Suprapubic skin (tissue), 4 donors: ENCODE measurements around the gene MRM3.

Source experiments
- EP300 ChIP-seq: sonication (generic); formaldehyde crosslinking; IDR thresholded peaks from one replicate; pipeline ENCODE4 v1.6.1; 2017; ENCODE audit warnings: antibody characterized with exemption
- POLR2A ChIP-seq, 2 donors: fragments of 450-650 bp; IDR thresholded peaks; one replicate each; pipeline ENCODE4 v1.6.1; 2017; ENCODE audit warnings: antibody characterized with exemption in 2 of 2, mild to moderate bottlenecking in 2 of 2, moderate library complexity in 2 of 2
- POLR2AphosphoS5 ChIP-seq, 3 donors: sonication (generic); formaldehyde crosslinking; IDR thresholded peaks; one replicate each; pipeline ENCODE4 v1.6.1; 2017; ENCODE audit warnings: antibody characterized with exemption in 3 of 3
- TF ChIP-seq, protein P1 (sequence below), 2 donors: fragments of 200-600 bp in 1 of 2; fragments of 450-650 bp in 1 of 2; sonication (generic) in 1 of 2; IDR thresholded peaks; one replicate each; pipeline ENCODE4 v1.5.1; 2016 to 2019; ENCODE audit warnings: antibody characterized with exemption in 2 of 2, mild to moderate bottlenecking in 1 of 2, moderate library complexity in 1 of 2

DNA sequence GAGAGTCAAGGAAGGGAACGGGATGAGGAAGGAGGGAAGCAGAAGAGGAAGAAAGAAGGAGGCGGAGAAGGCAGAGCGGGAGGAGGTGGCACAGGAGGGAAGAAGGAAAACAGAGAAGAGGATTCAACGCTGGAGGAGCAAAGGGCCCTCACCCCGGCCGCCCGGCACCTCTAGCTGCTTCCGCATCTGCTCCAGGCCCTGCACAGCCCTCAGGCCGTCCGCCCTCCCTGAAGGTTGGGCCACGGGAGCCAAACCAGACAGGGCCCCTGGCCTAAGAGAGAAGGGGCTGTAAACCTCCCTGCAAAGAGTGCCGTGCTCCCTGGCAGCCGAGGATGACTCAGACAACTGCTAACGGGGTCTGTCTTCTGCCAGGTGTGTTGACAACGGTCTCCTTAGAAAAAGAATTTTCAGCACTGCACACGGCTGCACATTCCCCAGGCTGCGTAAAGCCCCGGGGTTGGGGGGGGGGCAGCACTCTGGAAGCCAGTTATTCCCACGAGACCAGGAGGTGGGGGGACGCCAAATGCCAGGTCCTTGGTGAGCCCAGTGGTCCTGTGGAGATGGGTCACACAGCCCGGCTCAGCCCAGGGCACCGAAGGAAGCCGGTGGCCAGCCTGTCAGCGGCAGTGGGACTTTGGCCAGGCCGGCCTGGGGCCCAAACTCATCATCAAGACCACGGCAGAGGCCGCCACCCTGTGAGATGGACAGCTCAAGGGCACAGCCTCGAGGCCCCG lies 29.1 kb downstream of the MRM3 start:
- TF ChIP-seq, protein P1, sequence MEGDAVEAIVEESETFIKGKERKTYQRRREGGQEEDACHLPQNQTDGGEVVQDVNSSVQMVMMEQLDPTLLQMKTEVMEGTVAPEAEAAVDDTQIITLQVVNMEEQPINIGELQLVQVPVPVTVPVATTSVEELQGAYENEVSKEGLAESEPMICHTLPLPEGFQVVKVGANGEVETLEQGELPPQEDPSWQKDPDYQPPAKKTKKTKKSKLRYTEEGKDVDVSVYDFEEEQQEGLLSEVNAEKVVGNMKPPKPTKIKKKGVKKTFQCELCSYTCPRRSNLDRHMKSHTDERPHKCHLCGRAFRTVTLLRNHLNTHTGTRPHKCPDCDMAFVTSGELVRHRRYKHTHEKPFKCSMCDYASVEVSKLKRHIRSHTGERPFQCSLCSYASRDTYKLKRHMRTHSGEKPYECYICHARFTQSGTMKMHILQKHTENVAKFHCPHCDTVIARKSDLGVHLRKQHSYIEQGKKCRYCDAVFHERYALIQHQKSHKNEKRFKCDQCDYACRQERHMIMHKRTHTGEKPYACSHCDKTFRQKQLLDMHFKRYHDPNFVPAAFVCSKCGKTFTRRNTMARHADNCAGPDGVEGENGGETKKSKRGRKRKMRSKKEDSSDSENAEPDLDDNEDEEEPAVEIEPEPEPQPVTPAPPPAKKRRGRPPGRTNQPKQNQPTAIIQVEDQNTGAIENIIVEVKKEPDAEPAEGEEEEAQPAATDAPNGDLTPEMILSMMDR (IDR thresholded peaks at IDR 0.05): no peak
- no peak for TF ChIP-seq POLR2A (IDR thresholded peaks at IDR 0.05)
- no peak for TF ChIP-seq EP300
- no peak for TF ChIP-seq POLR2AphosphoS5 (IDR thresholded peaks at IDR 0.05)
